ENCODE measurements around the gene ATP1A4. TPM values are rescaled to one million over a fixed set of nuclear protein-coding genes. Genes with fewer than 3 reads are reported as not detected.

Gene ATP1A4
- total RNA-seq, result 0.29 to 0.38 TPM (median 0.33 TPM) in 3 replicates

DNA sequence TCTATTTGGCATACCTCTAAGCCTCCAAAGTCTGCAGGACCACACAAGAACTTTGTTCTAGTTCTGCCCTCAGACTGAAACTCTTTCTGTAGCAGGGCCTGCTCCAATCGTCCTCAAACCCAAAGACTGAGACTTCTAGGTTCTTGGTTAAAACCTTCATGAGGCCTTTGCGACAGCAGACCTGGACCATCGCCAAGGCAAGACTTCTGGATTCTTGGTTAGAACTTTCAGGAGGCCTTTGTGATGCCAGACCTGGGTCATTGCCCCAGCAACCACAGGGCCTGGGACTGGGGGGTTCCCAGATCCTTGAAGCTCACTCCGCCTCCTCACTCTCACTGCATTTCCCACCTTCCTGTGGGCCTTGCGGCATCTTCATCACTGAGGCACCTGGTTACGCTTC, at the start of gene ATP1A4:
TSS of gene ATP1A4 (plus strand) at position 301 of the 400 bp plus-strand sequence. CDS start 438 bp downstream, outside the sequence.
- no peaks in the 10 kb centered on the region for H3K27me3 Mint-ChIP-seq (ENCODE audit: low read depth)
- DNase-seq (ENCODE audit: low spot score in 2 of 2, unreplicated experiment in 2 of 2), result no peak
- H3K36me3 Mint-ChIP-seq, result no peaks in the 10 kb centered on the region
- no peak within 1 kb of the TSS for H3K4me3 Mint-ChIP-seq
- no peak within 1 kb of the TSS for H3K27ac Mint-ChIP-seq
- peaks cover 4% of the 10 kb centered on the region for H3K9me3 Mint-ChIP-seq
- TF ChIP-seq, protein P1, sequence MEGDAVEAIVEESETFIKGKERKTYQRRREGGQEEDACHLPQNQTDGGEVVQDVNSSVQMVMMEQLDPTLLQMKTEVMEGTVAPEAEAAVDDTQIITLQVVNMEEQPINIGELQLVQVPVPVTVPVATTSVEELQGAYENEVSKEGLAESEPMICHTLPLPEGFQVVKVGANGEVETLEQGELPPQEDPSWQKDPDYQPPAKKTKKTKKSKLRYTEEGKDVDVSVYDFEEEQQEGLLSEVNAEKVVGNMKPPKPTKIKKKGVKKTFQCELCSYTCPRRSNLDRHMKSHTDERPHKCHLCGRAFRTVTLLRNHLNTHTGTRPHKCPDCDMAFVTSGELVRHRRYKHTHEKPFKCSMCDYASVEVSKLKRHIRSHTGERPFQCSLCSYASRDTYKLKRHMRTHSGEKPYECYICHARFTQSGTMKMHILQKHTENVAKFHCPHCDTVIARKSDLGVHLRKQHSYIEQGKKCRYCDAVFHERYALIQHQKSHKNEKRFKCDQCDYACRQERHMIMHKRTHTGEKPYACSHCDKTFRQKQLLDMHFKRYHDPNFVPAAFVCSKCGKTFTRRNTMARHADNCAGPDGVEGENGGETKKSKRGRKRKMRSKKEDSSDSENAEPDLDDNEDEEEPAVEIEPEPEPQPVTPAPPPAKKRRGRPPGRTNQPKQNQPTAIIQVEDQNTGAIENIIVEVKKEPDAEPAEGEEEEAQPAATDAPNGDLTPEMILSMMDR (IDR thresholded peaks at IDR 0.05; ENCODE audit: unreplicated experiment), result no peak
- no peaks in the 10 kb centered on the region for H3K4me1 Mint-ChIP-seq

- DNase-seq (ENCODE audit: low spot score in 2 of 2, unreplicated experiment in 2 of 2), result no peak
- Mint-ChIP-seq H3K4me3 (no peak overlapping the region), H3K27ac (peak overlapping the region; percentile 18), H3K36me3 (no peaks in the 10 kb centered on the region), H3K27me3 (ENCODE audit: low read depth) (no peaks in the 10 kb centered on the region), H3K9me3 (no peaks in the 10 kb centered on the region), H3K4me1 (peaks cover 26% of the 10 kb centered on the region)
- TF ChIP-seq, protein P1 (IDR thresholded peaks at IDR 0.05; ENCODE audit: unreplicated experiment), result no peak
These were observed 49.5 kb upstream of the ATP1A4 start for GRCh38 chr1:160101717-160102522.

DNA sequence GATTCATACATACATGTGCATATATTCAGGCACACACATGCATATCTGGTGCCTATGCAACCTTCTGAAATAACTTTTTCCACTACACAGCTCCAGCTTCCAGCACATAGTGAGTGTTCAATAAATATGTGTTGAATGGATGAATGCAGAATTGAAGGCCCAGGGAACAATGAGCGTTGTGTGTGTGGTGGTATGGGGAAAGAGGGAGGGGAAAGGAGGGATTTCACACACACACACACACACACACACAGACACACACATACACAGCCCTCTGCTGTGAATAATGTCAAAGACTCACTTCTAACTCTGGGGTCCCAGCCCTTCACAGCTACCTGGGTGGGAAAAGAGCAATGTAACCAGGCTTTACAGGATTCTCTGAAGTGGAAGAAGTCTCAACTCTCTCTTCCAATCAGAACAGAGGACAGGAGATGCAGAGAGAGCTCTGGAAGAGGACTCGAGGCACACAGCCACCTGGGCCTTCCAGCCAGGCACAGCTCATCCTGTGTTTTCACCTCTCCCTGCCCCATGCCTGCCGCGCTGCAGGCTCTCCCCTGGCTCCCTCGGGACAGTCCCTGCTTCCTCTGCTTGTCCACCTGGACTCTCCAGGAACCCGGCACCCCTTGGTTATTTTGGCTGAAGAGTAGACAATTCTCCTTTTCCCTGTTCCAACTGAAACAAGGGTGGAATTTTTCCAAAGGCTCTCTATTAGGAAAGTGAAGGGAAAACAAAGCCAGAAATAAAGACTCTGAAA, 47.6 kb upstream of the ATP1A4 start:
- Mint-ChIP-seq H3K27me3 (ENCODE audit: low read depth) (no peaks in the 10 kb centered on the region), H3K36me3 (no peaks in the 10 kb centered on the region), H3K27ac (no peak overlapping the region), H3K4me3 (no peak overlapping the region), H3K4me1 (peaks cover 15% of the 10 kb centered on the region), H3K9me3 (no peaks in the 10 kb centered on the region)
- DNase-seq (ENCODE audit: low spot score in 2 of 2, unreplicated experiment in 2 of 2), result no peak
- TF ChIP-seq, protein P1 (IDR thresholded peaks at IDR 0.05; ENCODE audit: unreplicated experiment), result no peak

DNA sequence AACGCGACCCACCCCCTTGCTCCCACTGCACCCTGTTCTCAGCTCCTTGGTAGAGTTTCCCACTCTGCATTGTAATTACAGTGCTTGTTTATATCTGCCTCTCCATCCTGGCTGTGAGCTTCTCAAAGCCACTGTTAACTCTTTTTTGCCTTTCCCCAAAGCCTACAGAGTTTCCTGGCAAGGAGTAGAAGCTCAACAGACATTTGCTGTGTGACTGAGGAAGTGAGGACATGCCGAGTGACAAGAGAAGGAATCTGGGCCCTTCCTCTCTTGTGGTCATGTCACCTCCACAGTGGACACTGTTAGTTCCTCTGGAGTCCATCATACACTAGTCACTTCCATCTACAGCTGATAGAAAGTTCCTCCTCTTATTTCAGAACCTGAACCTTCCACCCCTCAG, 46.9 kb upstream of the ATP1A4 start:
- no peaks in the 10 kb centered on the region for H3K36me3 Mint-ChIP-seq
- H3K9me3 Mint-ChIP-seq, result no peaks in the 10 kb centered on the region
- DNase-seq (ENCODE audit: low spot score in 2 of 2, unreplicated experiment in 2 of 2), result no peak
- TF ChIP-seq, protein P1 (IDR thresholded peaks at IDR 0.05; ENCODE audit: unreplicated experiment), result no peak
- H3K4me1 Mint-ChIP-seq, result peaks cover 16% of the 10 kb centered on the region
- no peak overlapping the region for H3K4me3 Mint-ChIP-seq
- no peaks in the 10 kb centered on the region for H3K27me3 Mint-ChIP-seq (ENCODE audit: low read depth)
- peak overlapping the region; percentile 13 for H3K27ac Mint-ChIP-seq

- Mint-ChIP-seq H3K4me1 (peaks cover 14% of the 10 kb centered on the region), H3K4me3 (no peak overlapping the region), H3K9me3 (no peaks in the 10 kb centered on the region), H3K36me3 (no peaks in the 10 kb centered on the region), H3K27ac (no peak overlapping the region), H3K27me3 (ENCODE audit: low read depth) (no peaks in the 10 kb centered on the region)
- no peak for DNase-seq (ENCODE audit: low spot score in 2 of 2, unreplicated experiment in 2 of 2)
- TF ChIP-seq, protein P1 (IDR thresholded peaks at IDR 0.05; ENCODE audit: unreplicated experiment), result no peak
These were observed 46.2 kb upstream of the ATP1A4 start for GRCh38 chr1:160105155-160105554.

All from mesothelial cell of epicardium (in vitro differentiated cells).